ENCODE measurements around the gene SERPINE3.

Gene SERPINE3

DNA sequence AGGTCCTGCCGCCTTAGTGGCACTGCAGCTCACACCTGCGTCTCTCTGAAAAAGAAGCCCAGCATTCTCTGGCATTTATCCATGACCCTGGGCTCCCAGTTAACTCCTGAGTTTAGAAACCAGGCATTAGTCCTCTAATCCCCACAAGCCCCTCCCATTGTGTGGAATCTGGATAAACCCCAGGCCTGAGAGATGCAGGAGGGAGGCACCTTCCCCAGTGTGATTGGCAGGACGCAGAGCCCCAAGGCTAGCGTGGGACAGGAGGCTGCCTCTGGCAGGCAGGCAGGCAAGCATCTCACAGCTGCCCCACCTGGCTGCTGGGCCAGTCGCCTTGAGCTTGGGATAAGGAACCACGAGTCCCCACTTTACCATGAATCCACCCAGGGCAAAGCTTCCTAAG, 11.0 kb upstream of the SERPINE3 start:
- no peak for DNase-seq (ENCODE audit: low read depth)

DNA sequence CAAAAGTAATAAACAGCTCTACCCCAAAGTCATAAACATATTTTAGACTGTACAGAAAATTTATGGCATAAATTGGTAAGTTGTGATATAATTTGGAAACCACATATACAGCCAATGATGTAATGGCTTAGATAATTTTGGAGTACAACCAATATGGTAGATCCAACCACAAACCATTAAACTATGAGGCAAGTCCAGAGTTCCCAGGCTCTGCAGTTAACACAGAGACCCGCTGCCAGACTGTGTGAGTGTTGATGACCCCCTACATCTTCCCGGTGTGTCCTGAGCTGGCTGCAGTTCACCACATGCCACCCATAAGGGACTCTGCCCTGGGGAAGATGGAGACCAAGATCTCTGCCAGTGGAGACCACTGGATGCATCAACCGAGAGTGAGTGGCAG, 9.9 kb upstream of the SERPINE3 start:
- DNase-seq (ENCODE audit: low read depth) = no peak

GRCh38 chr13:51330791-51331190, 8.7 kb upstream of the SERPINE3 start:
- no peak for DNase-seq (ENCODE audit: low read depth)

- no peak for DNase-seq (ENCODE audit: low read depth)
Measured at GRCh38 chr13:51331354-51331861, 8.1 kb upstream of the SERPINE3 start.

- no peak for DNase-seq (ENCODE audit: low read depth)
Measured at GRCh38 chr13:51332566-51333361, 6.7 kb upstream of the SERPINE3 start.

DNA sequence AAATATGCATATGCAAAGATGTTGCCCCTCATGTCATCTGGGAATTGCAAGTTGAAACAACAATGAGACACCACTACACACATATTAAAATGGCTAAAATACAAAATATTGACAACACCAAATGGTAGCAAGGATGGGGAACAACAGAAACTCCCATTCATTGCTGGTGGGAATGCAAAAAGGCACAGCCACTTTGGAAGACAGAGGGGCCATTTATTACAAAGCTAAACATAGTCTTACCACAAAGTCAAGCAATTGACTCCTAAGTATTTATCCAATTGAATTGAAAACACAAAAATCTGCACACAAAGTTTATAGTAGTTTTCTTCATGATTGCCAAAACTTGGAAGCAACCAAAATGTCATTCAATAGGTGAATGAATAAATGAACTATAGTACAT, 6.1 kb upstream of the SERPINE3 start:
- no peak for DNase-seq (ENCODE audit: low read depth)

DNA sequence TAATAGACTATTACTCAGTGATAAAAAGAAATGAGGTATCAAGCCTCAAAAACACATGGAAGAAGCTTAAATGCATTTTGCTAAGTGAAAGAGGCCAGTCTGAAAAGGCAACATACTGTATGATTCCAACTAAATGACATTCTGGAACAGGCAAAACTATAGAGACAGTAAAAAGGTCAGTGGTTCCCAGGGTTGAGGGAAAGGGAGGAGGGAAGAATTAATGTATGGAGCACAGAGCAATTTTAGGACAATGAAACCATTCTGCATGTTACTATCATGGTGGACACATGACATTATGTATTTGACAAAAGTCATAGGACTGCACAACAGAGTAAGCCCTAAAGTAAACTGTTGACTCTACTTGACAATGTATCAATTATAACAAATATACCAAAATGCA, 5.7 kb upstream of the SERPINE3 start:
- DNase-seq (ENCODE audit: low read depth) = no peak

GRCh38 chr13:51336746-51337145, 2.7 kb upstream of the SERPINE3 start:
- no peak for DNase-seq (ENCODE audit: low read depth)

- no peak for DNase-seq (ENCODE audit: low read depth)
Measured at GRCh38 chr13:51339952-51340732, 651 bp downstream of the SERPINE3 start.

DNA sequence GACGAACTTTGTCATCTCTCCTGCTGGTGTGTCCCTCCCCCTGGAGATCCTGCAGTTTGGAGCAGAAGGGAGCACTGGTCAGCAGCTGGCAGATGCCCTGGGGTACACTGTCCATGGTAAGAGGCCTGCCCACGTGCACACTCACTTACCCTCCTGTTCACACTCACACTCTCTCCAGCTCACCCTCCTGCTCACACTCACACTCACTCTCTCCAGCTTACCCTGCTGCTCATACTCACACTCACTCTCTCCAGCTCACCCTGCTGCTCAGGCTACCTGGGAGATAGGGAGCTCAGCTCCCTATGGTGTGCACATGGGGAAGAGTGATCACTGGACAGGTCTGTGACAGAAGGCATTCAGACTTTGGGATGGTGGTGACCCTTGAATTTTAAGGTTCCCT, 1.7 kb downstream of the SERPINE3 start:
- DNase-seq (ENCODE audit: low read depth) = no peak

DNA sequence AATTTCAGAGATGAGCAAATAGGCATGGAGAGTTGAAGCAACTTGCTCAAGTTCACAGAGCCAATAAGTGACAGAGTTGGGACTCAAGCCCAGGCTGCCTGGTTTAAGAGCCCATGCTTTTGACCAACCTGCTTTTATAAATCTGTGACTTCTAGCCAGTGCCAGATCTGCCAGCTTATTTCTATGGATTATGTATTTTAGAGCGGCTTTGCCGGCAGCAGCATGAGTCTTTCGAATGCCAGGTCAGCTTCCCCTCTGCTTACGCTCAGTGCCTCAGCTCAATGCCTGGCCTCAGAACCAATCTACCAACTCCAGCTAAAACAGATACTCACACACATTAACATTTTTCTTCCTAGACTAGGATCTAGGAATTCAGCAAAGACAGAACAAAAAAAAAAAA, 2.3 kb downstream of the SERPINE3 start:
- no peak for DNase-seq (ENCODE audit: low read depth)

DNA sequence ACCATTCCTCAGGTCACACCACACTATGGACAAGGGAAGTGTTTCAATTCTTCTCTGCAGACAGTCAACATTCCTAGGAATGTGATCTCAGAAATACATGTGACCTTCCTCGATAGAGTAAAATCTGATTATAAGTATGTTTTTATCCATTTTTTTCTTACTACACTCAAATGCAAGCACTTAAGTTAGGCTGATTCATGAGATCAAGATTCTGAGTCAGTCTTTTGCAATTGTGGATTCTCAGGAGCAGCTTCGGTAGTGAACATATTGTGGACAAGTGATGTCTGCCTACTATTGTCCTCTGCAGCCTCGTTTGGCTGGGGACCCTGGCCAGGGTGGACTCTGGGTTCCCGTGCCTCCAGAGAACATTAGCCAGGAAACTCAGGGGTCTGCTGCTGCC, 3.2 kb downstream of the SERPINE3 start:
- no peak for DNase-seq (ENCODE audit: low read depth)

- DNase-seq (ENCODE audit: low read depth) = no peak
Measured at GRCh38 chr13:51343475-51343874, 4.0 kb downstream of the SERPINE3 start.

- DNase-seq (ENCODE audit: low read depth) = no peak
Measured at GRCh38 chr13:51346397-51346796, 6.9 kb downstream of the SERPINE3 start.

DNA sequence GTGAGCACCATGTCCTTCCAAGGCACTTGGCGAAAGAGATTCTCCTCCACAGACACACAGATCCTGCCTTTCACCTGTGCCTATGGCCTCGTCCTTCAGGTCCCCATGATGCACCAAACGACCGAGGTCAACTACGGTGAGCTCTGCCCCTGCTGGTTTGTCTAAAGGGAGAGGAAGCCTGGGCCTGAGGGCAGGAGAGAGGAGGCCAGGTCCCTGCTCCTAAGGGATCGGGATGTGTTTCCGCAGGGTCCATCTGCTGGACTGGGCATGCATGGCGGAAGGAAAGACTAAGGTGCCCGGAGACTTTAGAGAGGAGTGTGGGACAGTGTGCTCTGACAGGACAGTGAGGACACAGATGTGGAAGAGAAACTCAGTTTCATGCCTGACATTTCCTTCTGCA, 7.6 kb downstream of the SERPINE3 start:
- DNase-seq (ENCODE audit: low read depth) = no peak

DNA sequence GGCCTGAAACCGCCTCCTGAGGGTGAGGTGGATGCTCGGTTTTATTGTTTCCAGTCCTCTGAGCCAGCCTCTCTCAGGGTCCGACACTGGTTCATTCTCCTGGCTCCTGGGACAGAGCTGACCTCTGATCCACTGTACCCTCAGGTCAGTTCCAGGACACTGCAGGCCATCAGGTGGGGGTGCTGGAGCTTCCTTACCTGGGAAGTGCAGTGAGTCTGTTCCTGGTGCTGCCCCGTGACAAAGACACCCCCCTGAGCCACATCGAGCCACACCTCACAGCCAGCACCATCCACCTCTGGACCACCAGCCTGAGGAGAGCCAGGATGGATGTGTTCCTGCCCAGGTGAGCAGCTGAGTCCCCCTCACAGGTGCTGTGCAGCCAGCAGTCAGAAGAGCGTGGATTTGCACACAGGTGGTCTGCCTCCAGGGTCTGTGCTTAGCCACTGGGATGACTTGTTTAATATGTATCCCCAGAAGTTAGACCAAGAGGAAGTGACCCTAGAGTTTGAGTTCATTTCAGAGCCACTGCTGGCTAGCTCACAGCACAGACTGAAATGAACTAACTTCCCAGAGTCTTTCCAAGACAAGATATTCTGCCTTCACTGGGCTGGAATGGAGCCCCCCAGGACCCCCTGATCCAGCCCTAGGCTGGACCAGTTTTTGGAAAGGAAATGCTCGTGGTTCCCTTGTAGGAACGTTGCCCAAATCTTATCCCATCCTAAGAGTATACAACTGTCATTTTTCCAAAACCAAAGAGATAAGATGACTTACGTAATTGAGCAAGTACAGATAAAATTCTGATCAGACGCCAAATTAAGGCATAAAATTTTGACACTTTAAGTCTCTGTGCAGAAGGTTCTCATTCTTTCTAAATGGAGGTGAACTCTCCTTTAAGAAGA, 8.8 kb downstream of the SERPINE3 start:
- no peak for DNase-seq (ENCODE audit: low read depth)

DNA sequence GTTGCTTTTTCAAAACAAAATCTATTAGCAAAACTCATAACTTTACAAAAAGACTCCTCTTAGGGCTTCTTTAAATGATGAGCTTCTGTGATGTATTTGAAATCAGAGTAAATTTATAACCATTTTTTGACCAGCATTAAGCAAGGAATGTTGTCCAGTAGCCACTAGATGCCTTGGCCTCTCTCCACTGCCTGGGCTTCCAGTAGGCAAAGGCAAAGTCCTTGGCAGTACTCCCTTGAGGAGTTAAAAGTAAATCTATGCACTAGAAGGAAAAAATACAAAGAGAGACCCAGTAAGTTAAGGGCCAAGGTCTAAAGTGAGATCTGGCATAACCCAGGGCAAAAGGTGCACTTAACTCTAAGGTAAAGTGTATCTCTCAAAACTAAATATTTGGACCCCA, 9.5 kb downstream of the SERPINE3 start:
- no peak for DNase-seq (ENCODE audit: low read depth)

GRCh38 chr13:51355217-51355616, 15.7 kb downstream of the SERPINE3 start:
- no peak for DNase-seq (ENCODE audit: low read depth)

- no peak for DNase-seq (ENCODE audit: low read depth)
Measured at GRCh38 chr13:51357928-51358595, 18.6 kb downstream of the SERPINE3 start.

GRCh38 chr13:51359352-51359751, 19.9 kb downstream of the SERPINE3 start:
- DNase-seq (ENCODE audit: low read depth) = no peak

DNA sequence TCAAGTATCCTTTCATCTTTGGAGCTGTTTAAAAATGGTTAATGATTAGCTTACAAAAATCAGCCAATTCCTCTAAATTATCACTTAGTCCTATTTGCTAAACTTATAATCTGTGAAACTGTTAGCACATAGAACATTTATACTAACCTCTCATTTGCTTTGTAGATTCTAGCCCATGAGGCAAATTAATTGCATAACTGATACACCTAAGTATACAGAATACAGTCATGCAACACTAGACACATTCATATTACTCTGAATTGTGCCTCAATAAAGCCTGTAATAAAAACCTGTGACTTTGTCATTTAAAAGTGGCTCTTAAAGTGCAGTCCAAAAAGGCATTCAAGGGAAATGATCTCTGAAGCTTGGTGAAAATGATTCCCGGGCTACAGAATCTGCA, 21.0 kb downstream of the SERPINE3 start:
- DNase-seq (ENCODE audit: low read depth) = no peak

GRCh38 chr13:51361106-51361505, 21.6 kb downstream of the SERPINE3 start:
- DNase-seq (ENCODE audit: low read depth) = no peak
